Stimulated activated CD4-positive, alpha-beta T cell treated with anti-CD3 and anti-CD28 coated beads, Interleukin-2, amount 100 ng/mL, for 48 hours (primary cell): Measurements from ENCODE around the gene MCU.

ENCODE experiments used
- DNase-seq, 2 donors: peaks; one replicate each; pipeline ENCODE4 v3.0.0-alpha.2; 2020

The MCU gene

DNA sequence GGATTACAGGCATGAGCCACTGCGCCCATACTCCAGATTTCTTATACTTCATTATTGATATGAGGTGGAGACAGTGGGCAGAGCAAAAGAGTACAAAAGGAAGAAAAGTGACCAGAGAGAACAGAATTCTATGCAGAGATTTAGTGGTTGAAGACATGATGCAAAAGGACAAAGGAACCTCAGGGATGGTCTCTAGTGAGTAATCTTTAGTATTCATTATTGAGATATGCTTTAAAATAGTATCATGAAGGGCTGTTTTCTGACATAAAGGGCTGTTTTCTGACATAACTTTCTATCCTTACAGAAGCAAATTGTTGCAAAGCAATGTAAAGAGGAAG lies 120.4 kb downstream of the MCU start:
- DNase-seq: no peak

DNA sequence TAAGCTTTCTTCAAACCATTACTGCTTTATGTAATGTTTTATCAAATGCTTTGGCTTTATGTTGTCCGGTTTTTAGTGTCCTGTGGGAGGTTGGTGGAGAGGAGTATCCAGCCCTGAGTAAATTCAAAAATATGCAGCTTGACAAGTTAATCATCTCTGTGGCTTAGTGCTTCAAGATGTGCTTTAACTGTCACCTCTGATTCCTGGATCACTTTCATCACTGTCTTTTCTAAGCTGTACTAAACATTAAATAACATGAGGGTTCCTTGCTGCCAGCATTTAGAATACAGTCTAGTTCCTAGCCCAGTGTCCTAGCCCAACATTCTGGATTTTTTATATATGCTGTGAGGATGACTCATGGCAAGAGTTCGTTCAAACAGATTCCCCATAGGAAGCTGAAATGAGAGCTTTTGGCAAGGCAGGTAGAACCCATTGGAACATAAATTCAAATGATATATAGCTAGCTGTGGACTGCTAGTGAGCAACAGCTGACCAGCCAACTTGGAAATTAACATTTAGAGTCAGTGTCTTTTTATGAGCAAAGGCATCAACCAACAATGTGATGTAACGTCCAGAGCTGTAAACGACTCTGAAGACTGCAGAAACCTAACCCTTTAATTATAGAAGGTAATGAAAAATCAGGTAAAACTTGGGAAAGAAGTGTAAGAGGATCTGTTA lies 120.9 kb downstream of the MCU start:
- no peak for DNase-seq

DNA sequence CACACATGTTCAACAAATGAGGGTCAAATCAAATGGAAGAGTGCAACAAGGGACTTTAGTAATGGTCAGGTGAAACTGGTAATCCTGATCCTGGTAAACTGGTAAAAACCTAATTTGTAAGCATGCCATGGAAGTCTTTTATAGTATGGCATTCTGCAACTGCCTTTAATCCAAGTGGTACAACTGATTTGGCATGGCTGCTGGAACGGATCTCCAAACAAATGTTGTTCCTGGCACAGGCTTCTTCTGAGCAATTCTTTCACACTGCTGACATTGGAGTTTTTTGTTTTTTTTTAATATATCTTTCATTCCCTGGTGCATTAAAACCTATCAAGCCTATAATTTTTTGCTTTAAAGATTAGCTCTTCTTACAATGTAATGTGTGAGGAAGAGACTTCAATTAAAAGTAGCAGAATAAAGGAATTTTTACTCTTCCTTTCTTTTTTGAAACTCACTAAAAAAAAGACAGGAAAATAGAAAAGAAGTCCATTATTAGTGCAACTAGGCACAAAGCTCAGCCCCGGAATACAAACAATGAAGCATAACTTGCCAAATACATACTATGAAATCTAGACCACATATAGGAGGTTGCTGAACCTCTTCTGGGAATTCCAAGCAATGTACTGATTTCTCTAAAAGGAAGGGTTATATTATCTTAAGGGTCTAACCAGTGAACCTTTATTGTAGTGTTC lies 122.3 kb downstream of the MCU start:
- no peak for DNase-seq

DNA sequence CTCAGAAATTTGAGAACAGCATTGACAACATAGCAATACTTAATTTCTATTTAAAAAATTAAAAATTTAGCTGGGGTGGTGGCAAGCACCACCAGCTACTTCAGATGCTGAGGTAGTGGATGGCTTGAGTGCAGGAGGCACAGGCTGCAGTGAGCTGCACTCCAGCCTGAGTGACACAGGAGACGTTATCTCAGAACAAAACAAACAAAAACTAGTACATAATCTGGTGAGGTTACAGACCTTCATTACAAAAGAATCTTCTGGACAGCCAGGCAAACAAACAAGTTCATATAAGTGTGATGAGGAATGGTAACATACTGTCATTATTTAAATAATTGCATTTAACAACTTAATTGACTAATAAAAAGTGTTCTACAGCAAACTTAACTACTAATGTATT lies 124.6 kb downstream of the MCU start:
- no peak for DNase-seq

DNA sequence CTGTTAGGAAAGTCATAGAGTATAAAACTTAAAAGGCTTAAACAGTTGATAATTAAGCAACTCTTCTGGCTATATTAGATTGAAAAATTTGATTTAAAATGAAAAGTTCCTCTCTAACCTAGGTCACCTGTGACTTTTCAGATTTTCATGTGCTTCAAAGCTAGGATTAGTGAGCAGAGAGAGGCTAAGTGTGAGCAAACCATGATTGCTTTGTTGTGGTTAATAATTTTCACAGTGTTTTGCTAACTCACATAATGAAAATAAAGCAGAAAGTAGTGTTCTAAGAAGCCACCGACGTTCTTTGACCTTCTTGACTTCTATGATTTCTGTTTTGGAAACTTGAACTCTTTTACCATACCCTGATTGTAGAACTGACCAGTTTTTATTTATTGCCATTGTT lies 126.1 kb downstream of the MCU start:
- no peak for DNase-seq

DNA sequence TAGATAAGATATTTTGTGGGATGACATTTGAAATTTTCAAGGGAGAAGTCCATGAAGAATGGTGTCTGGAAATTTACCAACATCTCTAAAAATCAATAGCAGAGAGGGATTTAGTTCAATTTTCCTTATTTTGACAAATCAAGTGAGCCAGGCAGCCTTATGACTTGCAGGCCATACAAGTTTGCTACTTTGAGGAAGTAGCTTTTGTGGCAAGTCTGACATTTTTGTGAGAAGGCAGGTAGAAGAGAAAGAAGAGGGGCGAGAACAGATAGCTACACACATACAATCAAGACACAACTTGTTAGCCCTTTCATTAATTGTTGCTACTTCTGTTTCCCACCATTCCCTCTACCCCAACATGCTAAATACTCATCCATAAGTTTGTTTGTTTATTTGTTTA lies 127.1 kb downstream of the MCU start:
- no peak for DNase-seq

DNA sequence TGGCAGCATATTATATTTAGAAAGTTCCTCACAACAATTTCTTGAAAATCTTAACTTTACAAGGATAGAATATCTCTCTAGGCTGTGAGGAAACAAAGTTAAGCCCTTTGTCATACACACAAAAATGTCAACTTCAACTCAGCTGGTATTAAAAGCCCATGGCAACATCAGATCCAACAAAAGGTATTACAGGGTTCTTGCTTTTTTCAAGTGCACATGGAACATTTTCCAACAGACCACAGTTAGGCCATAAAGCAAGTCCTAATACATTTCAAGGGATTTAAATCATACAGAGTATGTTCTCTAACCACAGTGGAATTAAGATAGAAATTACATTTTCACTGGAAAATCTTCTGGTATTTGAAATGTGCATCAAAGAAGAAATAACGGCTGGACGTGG lies 129.7 kb downstream of the MCU start:
- no peak for DNase-seq

DNA sequence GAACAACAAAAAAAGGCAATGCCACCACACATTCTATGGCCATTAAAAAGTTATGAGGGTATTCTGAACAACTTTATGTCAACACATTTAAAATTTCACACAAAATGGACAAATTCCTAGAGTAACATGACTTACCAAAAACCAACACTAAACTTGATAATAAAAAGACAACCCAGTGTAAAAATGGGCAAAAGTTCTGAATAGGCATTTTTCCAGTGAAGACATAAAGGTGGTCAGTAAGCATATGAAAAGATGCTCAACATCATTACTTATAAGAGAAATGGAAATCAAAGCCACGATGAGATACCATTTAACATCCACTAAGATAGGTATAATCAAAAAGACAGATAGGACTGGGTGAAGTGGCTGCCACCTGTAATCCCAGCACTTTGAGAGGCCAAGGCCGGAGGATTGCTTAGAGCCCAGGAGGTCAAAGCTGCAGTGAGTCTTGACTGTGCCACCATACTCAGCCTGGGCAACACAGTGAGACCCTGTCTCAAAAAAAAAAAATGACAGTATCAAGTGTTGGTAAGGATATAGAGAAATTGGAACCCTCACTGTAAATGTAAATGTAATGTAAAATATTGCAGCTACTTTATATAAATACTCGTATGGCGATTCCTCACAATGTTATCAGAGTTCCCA lies 130.5 kb downstream of the MCU start:
- DNase-seq: no peak

DNA sequence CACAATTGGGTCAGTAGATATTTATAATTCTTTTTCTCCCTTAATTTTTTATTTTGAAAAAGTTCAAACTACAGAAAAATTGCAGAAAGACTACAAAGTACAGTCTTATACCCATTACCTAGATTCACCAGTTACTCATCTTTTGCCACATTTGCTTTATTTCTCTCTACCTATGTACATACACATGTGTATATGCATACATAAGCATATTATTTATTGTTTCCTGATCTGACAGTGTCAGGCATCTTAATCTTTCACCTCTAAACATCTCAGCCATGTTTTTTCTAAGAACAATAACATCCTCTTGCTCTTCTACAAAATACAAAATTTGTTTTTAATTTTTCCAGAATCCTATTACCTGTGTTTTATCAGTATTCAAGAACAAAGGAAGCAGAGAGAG lies 133.2 kb downstream of the MCU start:
- no peak for DNase-seq

DNA sequence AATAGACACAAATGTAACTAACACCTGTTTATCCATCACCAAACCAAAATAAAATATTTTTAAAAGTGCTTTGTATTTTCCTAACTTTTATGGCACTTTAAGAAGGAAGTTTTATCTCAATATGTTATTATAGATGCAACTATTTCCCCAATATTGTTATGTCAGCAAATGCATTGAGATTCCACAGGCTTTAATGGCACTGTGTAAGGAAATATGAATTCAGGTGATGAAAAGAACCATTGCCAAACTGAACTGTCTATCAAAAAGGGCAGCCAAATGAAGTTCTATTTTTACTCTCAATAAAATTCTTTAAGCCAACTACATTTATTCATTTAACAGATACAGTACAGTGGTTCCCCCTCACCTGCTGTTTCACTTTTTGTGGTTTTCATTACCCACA lies 134.4 kb downstream of the MCU start:
- no peak for DNase-seq

DNA sequence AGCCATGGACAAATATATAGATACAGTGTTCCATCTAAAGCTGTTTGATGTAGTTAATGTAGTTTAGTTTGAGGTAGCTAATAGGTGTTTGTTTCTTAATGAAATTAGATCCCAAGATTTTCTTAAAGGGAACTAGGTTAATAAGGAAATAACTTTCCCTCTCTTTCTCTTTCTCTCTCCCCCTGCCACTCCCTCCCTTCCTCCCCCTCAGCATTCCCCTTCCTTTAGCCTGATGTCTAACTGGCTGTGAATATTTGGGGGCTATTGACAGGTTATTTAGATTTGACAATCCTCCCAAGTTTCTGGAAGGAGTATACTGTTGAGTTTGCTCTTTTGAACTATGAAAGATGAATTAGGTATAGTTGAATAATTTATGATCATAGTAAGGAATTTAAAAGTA lies 136.4 kb downstream of the MCU start:
- no peak for DNase-seq

DNA sequence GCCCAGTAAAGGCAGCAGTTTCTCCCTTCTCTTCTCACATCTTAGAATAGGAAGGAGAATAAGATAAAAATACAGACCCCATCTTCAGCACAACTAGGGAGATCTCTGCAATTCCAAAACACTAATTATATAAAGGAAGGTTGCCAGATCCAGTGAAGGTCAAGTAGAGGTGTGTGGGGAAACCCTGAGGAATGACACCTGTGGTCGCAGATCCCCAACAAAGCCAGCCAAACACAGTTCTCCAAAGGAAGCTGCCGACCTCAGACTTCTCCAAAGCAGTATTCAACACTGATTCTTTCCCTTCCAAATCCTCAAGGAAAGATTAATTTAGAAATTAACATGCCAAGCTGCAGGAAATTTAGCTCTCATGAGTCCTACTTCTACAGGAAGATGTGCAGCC lies 138.7 kb downstream of the MCU start:
- DNase-seq: no peak

DNA sequence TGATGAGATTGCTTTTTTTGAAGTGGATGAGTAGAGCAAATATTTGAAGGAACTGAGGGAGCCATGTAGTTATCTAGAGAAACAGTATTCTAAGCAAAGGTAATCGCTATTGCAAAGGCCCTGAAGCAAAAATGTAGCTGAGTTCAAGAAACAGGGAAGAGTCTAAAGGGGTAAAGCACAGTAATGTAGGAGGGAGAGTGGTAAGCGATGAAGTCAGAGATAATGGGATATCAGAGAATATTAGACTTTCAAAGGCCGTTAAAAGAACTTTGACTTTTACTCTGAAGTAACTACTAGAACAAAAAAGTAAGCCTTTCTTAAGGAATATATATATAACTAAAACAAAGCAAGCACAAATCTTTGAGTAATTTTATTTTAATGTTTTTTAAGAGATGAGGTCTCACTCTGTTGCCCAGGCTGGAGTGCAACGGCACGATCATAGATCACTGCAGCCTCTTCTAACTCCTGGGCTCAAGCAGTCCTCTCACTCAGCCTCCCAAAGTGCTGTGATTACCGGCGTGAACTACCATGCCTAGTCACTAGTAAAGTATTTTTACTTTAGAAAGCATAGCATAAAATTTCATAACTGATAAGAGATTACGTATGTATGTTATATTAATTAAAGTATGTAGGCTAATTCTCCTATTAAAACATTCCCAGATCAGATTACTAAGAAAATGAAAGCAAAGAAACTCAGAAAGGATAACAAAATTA lies 139.9 kb downstream of the MCU start:
- DNase-seq: no peak

DNA sequence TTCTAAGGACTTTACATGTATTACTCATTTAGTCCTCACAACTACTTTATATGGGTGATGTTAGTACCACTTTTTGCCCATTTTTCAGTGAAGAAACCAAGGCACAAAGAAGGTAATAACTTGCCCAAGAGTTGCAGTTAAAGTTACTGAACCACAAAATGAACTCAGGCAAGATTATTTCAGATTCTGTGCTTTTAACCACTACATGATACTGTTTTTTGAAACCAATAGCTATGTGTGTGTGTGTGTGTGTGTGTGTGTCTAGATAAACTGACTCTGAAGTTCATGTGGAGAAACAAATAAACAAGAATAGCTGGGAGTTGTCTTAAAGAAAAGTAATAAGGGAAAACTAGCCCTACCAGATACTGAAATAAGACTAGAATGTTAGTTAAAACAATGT lies 140.8 kb downstream of the MCU start:
- DNase-seq: no peak

DNA sequence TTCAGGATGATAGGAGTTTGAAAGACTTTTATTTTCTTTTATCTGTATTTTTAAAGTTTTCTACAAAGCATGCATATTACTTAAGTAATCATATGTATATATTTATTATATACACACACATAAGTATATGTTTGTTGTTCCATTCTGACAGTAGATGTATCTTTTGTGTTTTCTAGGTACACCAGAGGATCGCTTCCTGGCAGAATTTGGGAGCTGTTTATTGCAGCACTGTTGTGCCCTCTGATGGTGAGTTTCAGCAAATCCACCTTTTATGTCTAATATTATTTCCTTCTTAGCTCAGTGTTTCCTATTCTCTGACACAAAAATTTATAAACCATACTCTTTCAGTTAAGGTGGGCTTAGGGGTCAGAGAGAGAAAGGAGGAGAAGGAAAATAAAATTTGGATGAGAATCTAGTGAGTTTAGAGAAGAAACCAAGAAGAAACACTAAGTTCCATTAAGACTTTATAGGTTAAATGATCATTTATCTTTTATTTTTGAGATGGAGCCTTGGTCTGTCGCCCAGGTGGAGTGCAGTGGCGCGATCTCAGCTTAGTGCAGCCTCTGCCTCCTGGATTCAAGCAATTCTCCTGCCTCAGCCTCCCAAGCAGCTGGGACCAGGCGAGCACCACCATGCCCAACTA lies 142.4 kb downstream of the MCU start:
- DNase-seq: peak; percentile 4 to 6

DNA sequence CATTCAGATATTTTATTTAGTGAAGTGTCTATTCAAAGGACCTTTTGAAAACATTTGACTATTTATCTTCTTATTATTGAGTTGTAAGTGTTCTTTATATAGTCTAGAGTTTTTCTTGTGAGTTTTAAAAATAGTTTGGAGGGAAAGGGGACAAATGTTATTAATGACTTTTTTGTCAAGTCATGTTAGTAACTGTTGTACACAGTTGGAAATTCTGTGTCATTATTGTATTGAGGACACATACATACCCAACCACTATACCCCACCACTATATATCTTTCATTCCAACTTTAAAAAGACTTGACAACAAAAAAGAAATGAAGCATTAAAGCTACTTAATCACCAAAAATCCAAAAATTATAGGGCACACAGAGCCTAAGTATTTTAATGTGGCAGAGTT lies 148.4 kb downstream of the MCU start:
- DNase-seq: no peak

DNA sequence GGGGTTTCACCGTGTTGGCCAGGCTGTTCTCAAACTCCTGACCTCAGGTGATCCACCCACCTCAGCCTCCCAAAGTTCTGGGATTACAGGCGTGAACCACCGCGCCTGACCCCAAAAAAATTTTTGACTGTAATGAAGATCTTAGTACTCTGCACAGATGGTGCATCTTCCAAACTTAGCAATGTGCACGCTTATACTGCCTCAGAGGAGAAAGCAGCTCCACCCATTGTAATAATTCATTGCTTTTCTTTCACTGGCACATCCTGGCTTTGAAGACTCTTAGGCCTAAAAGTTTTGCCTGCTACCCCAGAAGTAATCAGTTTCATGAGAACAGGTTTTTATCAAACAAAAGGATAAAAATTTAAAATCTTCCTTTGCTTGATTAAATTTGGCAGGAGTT lies 149.5 kb downstream of the MCU start:
- no peak for DNase-seq

DNA sequence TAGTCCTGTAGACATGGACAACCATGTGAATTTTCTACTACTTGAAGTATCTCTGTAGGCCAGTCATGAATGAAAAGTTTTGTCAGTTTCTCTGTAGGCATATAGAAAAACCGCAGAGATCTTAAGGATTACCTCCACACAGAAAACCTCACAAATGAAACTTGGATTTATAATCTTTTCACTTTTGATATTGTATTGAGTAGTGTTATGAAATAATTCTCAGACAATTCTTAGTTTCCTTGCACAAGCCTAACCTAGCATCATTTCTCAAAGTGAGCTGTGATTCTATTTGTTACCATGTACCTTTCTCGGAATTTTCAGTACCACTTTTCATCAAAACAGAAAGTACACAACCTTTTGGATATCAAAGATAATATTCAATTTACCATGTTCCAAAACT lies 150.2 kb downstream of the MCU start:
- no peak for DNase-seq

DNA sequence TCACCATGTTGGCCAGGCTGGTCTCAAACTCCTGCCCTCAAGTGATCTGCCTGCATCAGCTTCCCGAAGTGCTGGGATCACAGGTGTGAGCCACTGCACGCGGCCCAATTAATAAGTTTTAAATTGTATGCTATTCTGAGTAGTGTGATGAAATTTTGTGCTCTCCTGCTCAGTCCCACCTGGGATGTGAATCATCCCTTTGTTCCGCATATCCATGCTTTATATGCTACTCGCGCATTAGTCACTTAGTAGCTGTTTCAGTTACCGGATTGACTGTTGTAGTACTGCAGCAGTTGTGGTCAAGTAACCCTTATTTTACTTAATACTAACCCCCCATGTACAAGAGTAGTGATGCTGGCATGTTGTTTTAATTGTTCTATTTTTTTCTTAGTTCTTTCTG lies 154.3 kb downstream of the MCU start:
- DNase-seq: no peak

DNA sequence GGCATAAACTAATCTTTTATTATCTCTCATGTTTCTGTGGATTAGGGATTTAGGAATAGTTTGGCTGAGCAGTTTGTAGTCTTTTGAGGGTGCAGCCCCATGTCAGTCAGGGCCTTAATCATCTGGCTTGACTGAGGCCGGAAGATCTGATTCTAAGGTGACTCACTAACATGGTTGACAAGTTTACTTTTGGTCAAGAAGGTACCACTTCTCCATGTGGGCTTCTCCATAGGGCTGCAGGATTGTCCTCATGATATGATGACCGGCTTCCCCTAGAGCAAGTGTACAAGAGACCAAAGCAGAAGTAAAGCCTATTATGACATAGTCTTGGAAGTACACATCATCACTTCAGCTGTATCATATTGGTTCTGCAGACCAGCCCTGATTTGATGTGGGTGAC lies 155.7 kb downstream of the MCU start:
- DNase-seq: no peak

DNA sequence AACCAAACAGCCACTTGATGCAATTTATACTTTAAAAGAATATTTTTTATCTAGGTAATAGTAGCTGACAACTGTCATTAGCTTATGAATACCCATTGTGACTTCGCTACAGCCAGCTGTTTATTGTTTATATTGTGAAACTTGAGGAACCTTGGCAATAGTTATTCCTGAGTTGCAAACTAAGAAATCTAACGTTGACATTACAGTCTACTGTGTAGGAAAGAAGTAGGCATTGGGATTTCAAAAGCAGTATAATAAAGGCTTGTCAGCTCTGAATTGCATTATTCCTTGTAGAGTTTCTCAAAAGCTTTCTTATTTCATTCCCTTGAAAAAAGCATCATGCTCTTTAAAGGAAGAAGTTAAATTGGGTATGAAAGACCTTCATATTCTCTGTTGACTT lies 158.9 kb downstream of the MCU start:
- DNase-seq: no peak

DNA sequence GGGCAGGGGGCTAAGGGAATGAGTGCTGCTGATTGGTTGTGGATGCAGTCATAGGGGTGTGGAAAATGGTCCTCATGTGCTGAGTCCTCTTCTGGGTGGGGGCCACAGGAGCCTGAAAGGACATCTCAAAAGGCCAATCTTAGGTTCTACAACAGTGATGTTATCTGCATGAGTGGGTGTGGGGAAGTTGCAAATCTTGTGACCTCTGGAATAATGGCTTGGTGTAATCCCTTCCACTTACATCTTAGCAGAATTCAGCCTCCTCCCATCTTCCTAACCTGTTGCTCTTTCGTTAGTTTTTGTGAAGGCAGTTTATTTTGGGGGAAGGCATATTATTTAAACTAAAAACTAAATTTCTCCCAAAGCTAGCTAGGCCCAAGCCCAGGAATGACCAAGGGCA lies 159.6 kb downstream of the MCU start:
- DNase-seq: no peak

DNA sequence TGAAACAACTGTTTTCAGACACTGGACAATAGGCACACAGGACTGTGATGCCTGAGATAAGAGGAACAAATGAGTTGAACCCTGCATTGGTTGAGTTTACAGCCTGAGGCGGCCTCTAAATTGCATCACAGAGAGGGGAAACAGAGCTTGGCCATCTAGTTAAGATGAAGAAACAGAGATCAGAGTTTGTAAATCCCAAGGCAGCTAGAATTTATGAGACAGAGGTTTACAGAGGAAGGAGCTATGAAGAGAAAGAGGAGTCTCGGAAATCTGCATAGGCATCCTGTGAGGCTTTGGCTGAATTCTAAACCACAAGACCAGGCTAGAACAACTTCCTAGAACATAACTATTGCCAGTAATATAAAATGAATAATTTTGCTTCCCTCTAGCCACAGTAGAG lies 160.6 kb downstream of the MCU start:
- DNase-seq: no peak

DNA sequence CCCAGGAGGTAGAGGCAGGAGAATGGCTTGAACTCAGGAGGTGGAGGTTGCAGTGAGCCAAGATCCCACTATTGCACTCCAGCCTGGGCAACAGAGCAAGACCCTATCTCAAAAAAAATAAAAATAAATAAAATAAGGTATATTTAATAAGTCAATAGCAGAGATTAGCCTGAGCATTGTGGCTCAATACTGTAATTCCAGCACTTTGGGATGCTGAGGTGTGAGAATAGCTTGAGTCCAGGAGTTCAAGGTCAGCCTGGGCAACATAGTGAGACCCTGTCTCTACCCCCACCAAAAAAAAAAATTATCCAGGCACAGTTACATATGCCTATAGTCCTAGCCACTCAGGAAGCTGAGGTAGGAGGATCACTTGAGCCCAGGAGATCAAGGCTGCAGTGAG lies 163.2 kb downstream of the MCU start:
- no peak for DNase-seq
